CD4-positive, alpha-beta T cell treated with Interferon alpha-2 for 1 hour (primary cell): ENCODE data around the gene PHACTR3.

Source experiments
- DNase-seq, 2 donors: peaks; one replicate each; pipeline ENCODE4 v3.0.0-alpha.2; 2020 to 2022

PHACTR3 gene

DNA sequence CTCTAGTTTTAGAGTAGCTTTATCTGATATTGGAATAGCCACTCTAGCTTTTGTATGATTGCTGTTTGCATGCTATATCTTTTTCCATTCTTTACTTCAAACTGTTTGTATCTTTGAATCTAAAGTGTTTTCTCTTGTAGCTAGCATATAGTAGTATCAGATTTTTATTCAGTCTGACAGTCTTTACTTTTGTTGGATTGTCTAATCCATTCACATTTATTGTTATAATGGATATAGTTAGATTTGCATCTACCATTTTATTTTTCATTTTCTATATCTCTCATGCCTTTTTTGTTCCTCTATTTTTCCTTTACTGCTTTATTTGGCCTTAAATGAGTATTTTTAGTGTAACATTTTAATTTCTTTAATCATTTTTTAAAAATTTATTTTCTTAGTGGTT, 52.1 kb downstream of the PHACTR3 start:
- DNase-seq, result no peak

DNA sequence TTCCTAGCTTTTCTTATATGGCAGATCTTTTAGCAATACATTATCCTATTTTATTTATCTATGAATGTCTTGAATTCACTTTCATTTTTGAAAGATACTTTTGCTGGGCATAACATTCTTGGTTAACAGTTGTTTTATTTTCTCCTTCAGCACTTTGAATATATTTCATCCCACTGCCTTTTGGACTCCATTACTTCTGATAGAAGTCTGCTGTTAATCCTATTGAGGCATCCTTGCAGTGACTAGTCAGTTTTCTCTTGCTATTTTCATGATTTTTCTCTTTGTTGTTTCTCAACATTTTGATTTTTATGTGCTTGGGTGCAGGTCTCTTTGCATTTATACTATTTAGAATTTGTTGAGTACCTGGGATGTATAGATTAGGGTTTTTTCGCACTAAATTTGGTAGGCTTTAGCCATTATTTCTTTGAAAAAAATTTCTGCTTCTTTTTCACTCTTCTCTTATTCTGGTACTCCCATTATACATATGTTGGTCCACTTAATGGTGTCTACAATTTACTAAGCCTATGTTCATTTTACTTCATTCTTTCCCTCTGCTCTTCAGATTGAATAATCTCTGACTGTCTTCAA, 53.2 kb downstream of the PHACTR3 start:
- DNase-seq, result no peak

DNA sequence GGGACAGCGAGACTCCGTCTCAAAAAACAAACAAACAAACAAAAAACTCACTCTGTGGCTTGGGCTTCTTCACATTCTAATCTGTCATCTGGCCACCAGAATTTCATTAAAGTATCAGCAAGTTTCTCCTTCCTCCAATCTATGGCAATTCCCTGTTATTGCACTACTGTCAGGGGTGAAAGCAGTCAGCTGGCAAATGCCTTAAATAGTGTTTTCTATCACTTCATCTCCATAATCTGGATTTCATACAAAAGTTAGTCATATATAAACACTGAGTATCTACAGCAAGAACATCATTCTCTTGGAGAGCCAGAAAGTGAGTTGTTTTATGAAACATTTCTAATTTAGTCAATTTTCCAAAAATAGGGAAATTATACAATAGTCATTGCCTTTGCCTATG, 56.1 kb downstream of the PHACTR3 start:
- no peak for DNase-seq

DNA sequence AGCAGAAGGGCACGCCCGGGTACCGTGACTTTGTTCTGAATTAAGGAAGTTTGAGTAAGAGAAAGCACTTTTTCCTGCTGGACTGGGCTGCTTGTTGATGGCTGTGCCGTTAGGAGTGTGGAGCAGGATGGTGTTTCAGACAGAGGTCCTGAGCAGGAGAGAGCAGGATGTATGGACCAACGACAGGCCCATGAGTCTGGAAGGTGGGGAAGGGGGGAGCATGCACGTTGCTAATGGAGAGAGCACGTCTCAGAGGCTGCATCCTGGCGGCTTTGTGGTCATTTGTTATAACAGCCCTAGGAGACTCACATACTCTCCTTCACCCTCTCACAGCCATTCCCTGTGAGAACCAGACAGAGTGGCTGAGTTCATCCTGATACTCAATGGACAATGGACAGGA, 56.8 kb downstream of the PHACTR3 start:
- no peak for DNase-seq

DNA sequence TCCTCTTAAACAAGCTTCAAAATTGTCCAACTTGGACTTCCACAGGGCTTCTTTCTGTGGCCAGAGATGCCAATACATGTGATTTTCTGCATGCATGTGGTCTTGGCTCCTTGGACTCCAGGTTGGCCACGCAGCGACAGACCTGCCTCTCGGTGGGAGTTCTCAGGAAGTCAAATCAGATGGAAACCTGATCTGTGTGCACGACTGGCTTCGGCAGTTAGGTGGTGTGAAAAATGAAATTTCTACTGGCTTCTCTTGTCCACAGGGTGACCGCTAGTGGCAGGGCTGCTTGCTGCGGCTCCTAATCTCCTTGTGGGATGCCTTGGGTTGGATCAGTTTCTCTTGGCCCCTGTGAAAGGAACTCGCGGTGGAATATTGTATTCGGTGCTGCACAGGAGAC, 57.3 kb downstream of the PHACTR3 start:
- DNase-seq, result no peak

DNA sequence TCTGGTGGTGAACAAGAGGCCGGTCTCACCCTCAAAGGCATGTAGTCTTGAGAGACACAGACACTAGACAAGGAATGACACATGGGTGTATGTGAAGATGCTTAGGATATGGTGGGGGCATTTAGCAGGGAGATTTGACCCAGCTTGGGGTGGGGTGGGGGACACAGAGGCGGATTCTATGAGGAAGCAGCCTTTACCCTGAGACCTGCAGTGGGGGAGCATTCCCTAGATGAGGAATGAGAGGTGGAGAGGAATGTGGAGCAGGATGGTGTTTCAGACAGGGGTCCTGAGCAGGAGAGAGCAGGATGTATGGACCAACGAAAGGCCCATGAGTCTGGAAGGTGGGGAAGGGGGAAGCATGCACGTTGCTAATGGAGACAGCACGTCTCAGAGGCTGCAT, 57.8 kb downstream of the PHACTR3 start:
- DNase-seq, result no peak

DNA sequence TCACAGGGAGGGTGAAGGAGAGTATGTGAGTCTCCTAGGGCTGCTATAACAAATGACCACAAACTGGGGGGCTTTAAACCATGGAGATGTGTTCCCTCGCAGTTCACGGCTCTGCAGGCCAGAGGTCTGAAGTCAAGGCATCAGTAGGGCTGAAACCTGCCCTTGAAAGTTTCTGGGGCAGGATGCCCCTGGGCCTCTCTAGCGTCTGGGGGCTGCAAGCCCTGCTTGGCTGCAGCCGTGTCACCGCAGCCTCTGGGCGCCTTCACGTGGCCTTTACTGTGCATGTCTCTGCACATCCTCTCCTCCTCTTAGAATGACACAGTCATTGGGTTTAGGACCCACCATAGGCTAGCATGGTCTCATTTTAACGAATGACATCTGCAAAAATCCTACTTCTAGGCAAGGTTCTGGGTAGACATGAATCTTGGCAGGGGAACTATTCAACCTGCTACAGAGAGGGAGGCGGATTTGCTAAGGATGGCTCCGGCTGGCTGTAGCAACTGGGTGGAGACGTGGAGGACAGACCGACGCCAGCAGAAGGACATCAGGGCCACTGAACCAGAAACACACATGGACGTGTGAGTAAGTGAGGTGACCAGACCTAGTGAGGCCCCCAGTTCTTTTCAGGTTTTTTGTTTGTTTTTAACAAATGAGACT, 58.6 kb downstream of the PHACTR3 start:
- no peak for DNase-seq

DNA sequence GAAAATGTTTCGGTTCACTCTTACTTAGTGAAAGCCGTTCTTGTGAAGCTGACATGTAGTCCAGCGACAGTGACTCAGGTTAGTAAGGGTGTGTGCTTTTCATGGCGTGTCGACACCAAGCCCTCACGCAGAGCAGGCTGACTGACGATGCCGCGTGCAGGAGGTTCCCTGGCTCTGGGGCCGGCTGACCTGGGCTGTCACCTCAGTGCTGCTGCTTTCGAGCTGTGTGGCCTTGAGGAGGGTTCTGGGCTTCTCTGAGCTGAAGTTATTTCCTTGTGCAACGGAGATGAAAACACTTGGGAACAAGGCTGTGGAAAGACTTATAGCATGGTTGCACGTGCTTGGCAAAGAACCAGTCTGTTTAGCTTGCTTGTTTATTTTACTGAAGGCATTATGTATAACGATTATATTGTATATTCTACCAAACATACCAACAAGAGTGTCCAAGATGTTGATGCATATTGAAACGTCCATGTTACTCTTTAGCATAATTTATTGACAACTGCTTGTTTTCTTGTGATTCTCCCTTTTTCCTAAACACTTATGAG, 59.2 kb downstream of the PHACTR3 start:
- DNase-seq, result no peak

DNA sequence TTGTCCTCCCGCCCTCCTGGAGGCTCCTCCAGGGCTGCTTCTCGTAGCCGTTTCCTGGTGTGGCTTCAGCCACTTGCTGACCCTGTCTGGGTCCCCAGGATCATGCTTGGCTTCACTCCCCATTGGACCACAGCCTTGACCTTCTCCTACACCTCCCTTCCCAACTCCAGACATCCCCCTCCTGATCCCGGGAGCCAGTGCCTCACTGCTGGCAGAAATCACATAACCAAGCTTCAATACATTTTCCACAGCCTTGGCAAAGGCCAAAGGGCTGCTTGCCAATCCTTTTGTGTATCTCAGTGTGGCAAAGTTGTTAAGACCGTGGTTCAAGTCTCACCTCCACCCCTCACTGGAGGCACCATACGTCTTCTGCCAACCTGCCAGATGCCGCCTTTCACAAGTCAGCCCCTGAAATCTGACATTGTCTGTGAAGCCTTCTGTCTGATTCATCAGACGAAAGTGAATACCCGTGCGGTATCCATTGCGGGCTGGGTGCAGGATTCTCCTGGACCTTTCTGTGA, 60.1 kb downstream of the PHACTR3 start:
- DNase-seq, result no peak

DNA sequence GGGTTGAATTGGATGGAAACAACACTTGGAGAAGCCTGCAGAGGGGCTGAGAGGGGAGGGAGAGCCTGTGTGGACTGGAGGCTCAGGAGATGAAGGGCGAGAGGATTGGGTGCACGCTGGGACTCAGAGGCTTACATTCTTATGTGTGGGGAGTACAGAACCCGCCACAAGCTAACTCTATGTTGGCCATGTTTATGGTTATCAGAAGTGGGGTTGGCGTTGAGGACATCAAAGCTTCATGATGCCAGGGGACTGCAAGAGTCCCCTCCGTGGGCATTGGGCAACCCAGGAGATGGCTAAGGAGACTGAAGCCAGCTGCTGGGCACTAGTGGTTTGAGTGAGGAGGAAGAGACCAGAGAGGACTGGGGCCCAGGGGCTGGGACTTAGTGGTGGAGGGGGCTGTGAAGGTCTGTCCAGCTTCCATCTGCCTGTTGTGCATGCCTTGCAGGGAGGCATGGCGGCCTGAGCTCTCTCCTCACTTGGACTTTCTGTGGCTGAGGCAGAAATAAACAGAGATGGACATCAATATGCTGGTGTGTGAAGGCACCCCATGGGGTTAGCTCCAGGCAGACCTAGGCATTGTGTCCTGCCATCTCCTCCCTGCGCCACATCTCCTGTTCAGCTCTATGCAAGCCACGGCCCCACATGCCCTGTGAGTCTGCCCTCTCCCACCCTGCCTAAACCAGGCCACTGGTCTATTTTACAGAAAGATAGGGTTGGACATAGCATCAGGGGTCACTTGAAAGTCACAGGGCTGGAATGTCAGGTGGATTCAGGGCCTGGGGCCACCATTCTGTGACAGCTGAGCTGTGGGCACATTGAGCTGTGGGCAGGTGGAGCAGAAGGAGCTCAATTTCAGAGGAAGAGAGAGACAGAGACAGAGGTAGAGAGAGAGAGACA, 61.6 kb downstream of the PHACTR3 start:
- DNase-seq, result no peak

DNA sequence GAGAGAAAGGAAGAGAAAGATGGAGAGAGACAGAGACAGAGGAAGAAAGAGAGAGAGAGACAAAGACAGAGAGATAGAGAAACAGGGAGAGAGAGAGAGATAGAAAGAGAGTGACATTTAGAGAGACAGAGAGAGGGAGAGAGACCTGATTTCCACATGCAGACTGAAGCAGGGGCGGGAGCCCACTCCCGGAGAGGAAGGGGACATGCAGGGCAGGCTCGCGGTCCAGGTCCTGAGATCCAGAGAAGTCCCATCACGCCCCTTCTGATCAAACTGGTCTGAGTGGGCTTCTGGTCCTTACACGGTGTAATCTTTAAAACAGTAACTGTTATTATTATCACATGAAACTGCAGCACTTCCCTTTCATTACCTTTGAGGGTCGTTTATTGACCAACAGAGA, 62.2 kb downstream of the PHACTR3 start:
- DNase-seq, result no peak

DNA sequence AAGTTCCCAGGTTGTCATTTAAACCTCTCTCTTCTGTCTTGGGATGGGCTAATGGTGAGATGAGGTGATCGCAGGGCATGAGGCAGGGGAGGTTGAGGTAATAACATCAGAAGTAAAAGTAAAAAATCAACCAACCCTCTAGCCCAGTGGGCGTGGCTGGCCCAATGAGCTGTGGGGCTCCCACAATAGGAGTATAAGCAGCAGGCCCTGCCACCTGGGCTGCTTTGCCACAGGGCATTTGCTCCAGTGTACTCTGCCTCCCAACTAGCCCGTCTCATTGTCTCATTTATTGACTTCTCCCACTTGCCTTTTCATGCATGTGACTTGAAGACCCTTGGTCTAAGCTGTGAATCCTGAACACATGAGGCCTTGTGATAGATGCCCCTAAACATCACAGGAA, 62.8 kb downstream of the PHACTR3 start:
- DNase-seq, result no peak

DNA sequence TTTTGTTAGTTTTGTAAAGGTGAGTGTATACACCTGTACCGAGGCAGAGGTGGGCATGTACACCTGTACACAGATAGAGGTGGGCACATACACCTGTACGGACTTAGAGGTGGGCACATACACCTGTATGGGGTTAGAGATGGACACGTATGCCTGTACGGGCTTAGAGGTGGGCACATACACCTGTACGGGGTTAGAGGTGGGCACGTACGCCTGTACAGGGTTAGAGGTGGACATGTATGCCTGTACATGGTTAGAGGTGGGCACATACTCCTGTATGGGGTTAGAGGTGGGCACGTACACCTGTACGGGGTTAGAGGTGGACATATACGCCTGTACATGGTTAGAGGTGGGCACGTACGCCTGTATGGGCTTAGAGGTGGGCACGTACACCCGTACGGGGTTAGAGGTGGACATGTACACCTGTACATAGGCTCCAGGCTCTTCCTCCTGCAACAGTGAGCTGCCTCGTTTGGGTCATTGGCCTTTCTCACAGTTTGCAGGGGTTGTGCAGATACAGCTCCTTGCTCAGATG, 63.7 kb downstream of the PHACTR3 start:
- DNase-seq, result no peak

DNA sequence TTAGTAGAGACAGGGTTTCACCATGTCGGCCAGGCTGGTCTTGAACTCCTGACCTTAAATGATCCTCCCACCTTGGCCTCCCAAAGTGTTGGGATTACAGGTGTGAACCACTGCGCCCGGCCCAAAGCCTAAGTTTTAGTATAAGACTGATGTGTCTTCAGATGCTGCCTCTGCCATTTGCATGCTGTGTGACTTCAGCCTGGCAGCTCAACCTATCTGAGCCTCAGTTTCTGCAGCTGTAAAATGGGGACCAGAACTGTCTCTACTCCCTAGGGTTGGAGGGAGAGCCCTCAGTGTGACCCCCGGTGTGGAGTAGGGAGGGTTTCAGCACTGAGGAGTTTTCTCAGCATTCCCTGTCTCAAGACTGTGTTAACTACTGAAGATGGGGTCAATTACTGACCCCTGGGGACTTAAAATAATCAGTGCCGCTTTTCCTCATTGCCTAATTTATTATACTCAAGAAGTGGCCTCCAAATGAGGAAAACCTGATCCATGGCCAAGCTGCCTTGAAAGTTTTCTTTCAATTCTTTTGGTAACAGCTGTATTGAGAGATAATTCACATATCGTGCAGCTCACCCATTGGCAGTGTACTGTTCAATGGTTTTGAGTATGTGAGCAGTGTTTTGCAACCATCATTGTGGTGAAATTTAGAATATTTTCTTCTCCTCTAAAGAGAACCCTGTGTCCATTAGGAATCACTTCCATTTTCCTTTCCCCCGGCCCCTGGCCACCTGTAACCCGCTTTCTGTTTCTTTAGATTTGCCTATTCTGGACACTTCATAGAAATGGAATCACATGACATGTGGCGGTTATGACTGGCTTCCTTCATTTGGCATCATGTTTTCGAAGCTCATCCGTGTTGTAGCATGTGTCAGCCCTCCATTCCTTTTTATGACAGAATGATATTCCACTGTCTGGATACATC, 64.8 kb downstream of the PHACTR3 start:
- DNase-seq, result no peak

DNA sequence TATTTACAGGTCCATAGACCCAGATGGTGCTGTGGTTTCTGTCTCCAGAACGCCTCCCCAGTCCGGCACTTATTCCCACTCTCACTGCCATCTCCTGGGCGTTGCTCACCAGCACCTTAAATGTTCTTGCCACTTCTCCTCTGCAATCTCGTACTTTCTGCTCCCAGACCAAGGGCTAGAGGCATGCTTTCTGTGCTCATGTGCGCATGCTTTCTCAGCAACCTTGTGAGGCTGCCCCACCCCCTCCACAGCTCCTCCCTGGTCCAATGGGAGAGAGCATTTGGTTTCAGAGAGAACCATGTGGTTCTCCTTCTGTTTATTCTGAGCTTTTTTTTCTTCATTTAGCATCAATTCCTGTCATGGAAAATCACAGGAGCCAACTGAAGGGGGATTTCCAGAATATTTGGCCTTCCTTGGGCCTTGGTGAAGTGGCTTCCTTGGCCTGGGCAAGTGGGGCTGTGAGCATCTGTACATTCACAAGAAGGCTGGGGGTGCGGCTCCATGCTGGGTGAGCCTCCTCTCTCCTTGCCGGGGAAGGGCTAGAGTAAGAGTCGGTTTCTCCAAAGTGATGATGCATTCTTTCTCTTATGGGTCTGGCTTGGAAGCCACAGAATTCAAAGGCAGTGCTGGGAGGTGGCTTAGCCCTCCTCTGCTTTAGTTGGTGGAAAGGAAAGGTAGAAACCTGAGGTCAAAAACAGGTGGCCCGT, 66.6 kb downstream of the PHACTR3 start:
- no peak for DNase-seq

DNA sequence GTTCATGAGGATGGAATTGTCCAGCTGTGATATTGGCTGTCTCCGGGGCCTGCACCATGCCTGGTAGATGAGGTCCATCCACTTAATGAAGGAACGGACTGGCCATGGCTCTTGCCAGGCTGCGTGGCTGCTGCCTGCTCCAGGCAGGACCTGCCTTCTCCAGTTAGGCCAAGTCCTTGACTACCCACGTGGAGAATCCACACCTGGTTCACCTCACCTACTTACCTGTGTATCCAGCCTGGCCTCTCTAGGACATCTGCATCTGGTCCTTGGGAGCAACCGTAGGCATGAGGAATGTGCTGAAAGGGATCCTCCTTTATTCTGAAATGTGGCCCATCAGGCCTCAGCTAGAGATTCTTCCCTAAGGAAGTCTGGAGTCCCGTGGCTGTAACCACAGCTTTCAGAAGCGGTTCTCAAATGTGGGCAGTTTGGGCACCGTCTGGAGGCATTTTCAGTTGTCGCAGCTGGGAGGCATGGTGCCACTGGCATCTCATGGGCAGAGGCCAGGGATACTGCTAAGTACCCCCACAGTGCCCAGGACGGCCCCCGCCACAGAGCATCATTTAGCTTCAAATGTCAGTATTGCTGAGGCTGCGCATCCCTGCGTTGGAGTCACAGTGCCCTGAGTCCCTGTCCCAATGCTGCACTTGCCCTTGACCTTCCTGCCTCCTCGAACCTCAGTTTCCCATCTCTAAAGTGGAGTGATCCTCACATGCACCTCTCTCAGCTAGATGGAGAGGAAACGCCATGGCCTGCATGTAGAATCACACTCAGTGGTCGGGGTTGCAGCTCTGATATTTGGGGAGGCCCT, 67.5 kb downstream of the PHACTR3 start:
- DNase-seq, result no peak

DNA sequence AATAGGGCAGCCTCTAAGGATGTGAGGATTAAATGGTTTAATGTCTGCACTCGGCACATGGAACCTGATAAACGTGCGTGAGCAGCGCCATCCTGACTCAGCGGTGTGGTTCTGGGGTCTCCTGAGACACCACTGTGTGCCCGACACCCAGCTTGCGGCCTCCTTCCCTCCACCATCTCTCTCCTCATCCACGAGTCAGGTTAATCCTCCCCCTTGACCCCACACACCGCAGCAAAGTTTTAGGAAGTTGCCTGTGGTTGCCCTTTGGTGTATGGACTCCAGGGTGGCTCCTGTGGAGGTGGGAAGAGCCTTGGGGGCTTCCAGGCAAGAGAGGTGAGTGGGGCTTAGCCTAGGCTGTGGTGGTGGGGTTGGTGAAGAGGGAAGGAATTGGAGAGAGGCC, 68.2 kb downstream of the PHACTR3 start:
- DNase-seq, result no peak

DNA sequence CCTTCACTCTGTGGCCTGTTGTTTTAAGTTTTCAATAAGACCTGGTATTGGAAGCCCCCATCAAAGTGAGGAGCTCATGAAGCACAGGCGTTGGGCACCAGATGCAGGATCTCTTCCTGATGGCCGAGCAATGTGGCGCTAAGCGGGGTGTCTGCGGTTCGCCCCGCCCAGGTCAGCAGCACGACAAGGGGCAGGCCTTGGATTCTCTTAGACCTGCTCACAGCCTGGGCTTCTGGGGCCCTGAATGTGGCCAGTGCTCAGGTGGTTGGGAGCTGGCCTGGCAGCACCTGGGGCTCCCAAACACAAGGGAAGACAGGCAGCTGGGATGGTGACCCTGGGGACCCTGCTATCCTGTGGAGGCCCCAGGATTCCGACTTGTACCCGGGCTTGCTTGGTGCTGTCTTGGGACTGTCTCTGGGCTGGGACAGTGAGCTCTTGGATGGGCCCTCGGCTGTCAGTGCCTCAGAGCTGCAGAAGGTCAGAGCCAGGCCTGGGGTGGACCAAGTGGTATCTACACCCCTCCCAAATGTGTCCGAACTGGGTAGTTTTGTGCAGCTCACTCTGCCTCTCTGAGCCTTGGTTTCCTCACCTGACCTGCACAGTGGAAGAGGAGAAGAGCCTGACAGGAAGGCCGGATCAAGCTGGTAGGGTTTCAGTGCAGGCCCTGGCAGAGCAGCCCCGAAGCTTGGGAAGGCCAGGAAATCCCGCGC, 69.1 kb downstream of the PHACTR3 start:
- DNase-seq, result no peak

DNA sequence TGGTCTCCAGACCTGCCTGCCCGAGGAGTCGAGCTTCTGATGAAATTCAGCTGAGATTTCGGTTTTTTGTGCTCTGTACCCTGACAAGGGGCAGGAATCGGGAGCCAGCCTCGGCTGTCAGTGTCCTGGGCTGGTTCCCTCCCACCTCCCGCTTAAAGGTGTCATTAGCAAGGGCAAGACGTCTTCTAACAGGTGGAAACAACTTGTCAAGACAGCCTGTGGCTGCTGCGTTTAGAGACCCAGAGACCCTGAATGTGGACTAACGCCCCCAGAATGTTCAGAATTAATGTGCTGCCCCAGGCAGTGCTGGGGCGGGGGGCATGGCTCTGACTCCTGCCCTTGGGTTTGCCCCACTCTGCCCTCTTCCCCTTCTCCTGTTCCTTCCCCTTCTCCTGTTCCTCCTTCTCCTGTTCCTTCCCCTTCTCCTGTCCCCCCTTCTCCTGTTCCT, 69.7 kb downstream of the PHACTR3 start:
- DNase-seq, result no peak
